GM12892 (cell line): ENCODE results near the gene PPP1R3A.

Source experiments
- POLR2A ChIP-seq: IDR thresholded peaks from 2 replicates; pipeline ENCODE4 v1.6.1; 2011; ENCODE audit warnings: low read depth, low read length, control low read depth
- POLR2AphosphoS5 ChIP-seq: IDR thresholded peaks from 2 replicates; pipeline ENCODE4 v1.6.1; 2011; ENCODE audit warnings: low read depth, low read length, control low read depth
- TAF1 ChIP-seq: IDR thresholded peaks from 2 replicates; pipeline ENCODE4 v1.6.1; 2011; ENCODE audit warnings: low read depth, mild to moderate bottlenecking, control low read depth, low read length, borderline replicate concordance

GRCh38 chr7:113878394-113878992, 40.3 kb downstream of the PPP1R3A start:
- no peak for TF ChIP-seq TAF1
- no peak for TF ChIP-seq POLR2A
- TF ChIP-seq POLR2AphosphoS5 = no peak
